ENCODE measurements around the gene HOXC9. TPM values are rescaled to one million over a fixed set of nuclear protein-coding genes. Genes with fewer than 3 reads are reported as not detected.
A peak's percentile ranks its signal among the peaks of the same experiment; 100 is the strongest.

Gene HOXC9
- total RNA-seq, 1 experiment from 2014 or later: not detected

GRCh38 chr12:53975479-53976152 lies 24.3 kb upstream of the HOXC9 start:
- no peak overlapping the region for H3K23ac ChIP-seq (ENCODE audit: insufficient read length, low read depth, low read length)
- no peaks in the 10 kb centered on the region for H4K20me1 ChIP-seq (ENCODE audit: control insufficient read depth, insufficient read depth, insufficient read length)
- H2BK12ac ChIP-seq (ENCODE audit: insufficient read length, low read depth, low read length): no peak overlapping the region
- Mint-ChIP-seq H3K9me3 (peaks cover 12 to 15% of the 10 kb centered on the region in 2 experiments), H3K36me3 (ENCODE audit: insufficient read depth in 1 of 3, low read depth in 3 of 3) (peaks cover 0 to 8% (median 3%) of the 10 kb centered on the region in 3 experiments; a peak in 3 of 7 replicates), H3K4me1 (peaks cover 14 to 25% of the 10 kb centered on the region in 2 experiments), H3K27me3 (ENCODE audit: low read depth) (peaks cover 100% of the 10 kb centered on the region), H3K4me3 (peak overlapping the region in 1 of 2 experiments; percentile 74; a peak in 3 of 5 replicates), H3K27ac (no peak overlapping the region)
- no peak overlapping the region for H2BK15ac ChIP-seq (ENCODE audit: low read depth, low read length)
- no CpG with 5 or more reads among the region's 31 CpGs for WGBS (ENCODE audit: extremely low coverage, insufficient read length, low lambda C conversion rate)
- H2BK20ac ChIP-seq (ENCODE audit: low read depth, low read length, poor library complexity, severe bottlenecking): no peak overlapping the region
- no peak overlapping the region for H2AFZ ChIP-seq (ENCODE audit: low read length)
- H3K79me1 ChIP-seq (ENCODE audit: insufficient read depth, low read depth, low read length, poor library complexity, severe bottlenecking): no peaks in the 10 kb centered on the region
- no peak overlapping the region for H2BK5ac ChIP-seq (ENCODE audit: insufficient read length, low read length)
- DNase-seq: peak; percentile 69
- H3K56ac ChIP-seq (ENCODE audit: insufficient read length, low read depth, low read length): no peak overlapping the region
- no peak overlapping the region for H3K4me2 ChIP-seq (ENCODE audit: insufficient read depth, insufficient read length, low read length)
- H3K9me3 ChIP-seq (ENCODE audit: control insufficient read depth, low read depth, low read length): no peaks in the 10 kb centered on the region
- TF ChIP-seq, protein P1, sequence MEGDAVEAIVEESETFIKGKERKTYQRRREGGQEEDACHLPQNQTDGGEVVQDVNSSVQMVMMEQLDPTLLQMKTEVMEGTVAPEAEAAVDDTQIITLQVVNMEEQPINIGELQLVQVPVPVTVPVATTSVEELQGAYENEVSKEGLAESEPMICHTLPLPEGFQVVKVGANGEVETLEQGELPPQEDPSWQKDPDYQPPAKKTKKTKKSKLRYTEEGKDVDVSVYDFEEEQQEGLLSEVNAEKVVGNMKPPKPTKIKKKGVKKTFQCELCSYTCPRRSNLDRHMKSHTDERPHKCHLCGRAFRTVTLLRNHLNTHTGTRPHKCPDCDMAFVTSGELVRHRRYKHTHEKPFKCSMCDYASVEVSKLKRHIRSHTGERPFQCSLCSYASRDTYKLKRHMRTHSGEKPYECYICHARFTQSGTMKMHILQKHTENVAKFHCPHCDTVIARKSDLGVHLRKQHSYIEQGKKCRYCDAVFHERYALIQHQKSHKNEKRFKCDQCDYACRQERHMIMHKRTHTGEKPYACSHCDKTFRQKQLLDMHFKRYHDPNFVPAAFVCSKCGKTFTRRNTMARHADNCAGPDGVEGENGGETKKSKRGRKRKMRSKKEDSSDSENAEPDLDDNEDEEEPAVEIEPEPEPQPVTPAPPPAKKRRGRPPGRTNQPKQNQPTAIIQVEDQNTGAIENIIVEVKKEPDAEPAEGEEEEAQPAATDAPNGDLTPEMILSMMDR (conservative IDR thresholded peaks at IDR 0.05): no peak
- no peak overlapping the region for H3T11ph ChIP-seq (ENCODE audit: low read length)
- no peak overlapping the region for H2AK5ac ChIP-seq (ENCODE audit: insufficient read length, low read length)
- H3K79me2 ChIP-seq (ENCODE audit: insufficient read depth, low read length): no peaks in the 10 kb centered on the region
- H3K23me2 ChIP-seq (ENCODE audit: insufficient read length, low read depth, low read length, poor library complexity, severe bottlenecking): no peaks in the 10 kb centered on the region
- no peak overlapping the region for H2BK120ac ChIP-seq (ENCODE audit: low read depth, low read length, poor library complexity, severe bottlenecking)
- H3K4ac ChIP-seq (ENCODE audit: low read depth, low read length): no peak overlapping the region
- no peak overlapping the region for H3K9ac ChIP-seq (ENCODE audit: extremely low read depth, insufficient read length, low read length)
- H4K5ac ChIP-seq (ENCODE audit: insufficient read length, low read depth, low read length): no peak overlapping the region
- H3K27me3 ChIP-seq (ENCODE audit: insufficient read depth, low read length): peaks cover 97% of the 10 kb centered on the region
- no peaks in the 10 kb centered on the region for H3K4me1 ChIP-seq (ENCODE audit: insufficient read depth, low read length)
- no peak overlapping the region for H3K27ac ChIP-seq (ENCODE audit: insufficient read length, low read depth, low read length)
- no peak overlapping the region for H3K18ac ChIP-seq (ENCODE audit: insufficient read length, low read depth, low read length)
- H3K14ac ChIP-seq (ENCODE audit: insufficient read depth, low read length): no peak overlapping the region
- H4K8ac ChIP-seq (replicated peaks; ENCODE audit: insufficient read length, low read depth, low read length): no peak overlapping the region
- H4K91ac ChIP-seq (ENCODE audit: insufficient read length, low read depth, low read length): no peak overlapping the region
